Endometrial microvascular endothelial cells (primary cell): ENCODE measurements around the gene KLB. TPM values are rescaled to one million over a fixed set of nuclear protein-coding genes. Genes with fewer than 3 reads are reported as not detected.
"Not testable (repeated sequence)": the region's sequence is repeated elsewhere in the genome, so short reads cannot be mapped to it uniquely, and the experiment has no call there.

Experiments
- in situ Hi-C: cut with HindIII; loops from 2 replicates; pipeline ENCODE4 v1.10.0; 2017; ENCODE audit warnings: low sequenced_read_pairs, low pct_unique_long_range_greater_than_20kb; ENCODE audit errors: inconsistent ontology term
- total RNA-seq: library from RNA; depleted of rRNA; stranded (reverse); fragments of >200 nt; gene quantifications from one replicate; pipeline ENCODE4 v1.2.3, GENCODE V29; 2015; ENCODE audit errors: inconsistent ontology term

Gene KLB
- total RNA-seq, 1 donor from 2014 or later: not detected

GRCh38 chr4:39455486-39455885, 48.8 kb downstream of the KLB start:
- in situ Hi-C loops: no loop called here

GRCh38 chr4:39456946-39457763, 50.4 kb downstream of the KLB start:
- in situ Hi-C loops: no loop called here

DNA sequence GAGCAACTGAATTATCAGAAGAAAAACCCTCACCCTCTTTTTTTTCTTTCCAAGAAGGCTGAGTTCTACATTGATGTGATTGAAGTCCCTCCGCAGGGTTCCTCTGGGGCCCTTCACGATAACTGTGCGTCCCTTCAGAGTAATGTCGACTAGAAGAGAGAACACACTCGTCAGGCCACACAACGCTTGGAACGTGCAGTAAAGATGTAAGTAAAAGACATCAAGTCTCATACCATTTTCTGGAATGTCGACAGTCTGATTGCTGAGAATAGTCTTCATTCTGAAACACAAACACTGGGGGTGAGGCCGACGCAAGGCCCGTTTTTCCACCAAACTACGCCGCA, 51.4 kb downstream of the KLB start:
- in situ Hi-C loops: not testable (repeated sequence)

DNA sequence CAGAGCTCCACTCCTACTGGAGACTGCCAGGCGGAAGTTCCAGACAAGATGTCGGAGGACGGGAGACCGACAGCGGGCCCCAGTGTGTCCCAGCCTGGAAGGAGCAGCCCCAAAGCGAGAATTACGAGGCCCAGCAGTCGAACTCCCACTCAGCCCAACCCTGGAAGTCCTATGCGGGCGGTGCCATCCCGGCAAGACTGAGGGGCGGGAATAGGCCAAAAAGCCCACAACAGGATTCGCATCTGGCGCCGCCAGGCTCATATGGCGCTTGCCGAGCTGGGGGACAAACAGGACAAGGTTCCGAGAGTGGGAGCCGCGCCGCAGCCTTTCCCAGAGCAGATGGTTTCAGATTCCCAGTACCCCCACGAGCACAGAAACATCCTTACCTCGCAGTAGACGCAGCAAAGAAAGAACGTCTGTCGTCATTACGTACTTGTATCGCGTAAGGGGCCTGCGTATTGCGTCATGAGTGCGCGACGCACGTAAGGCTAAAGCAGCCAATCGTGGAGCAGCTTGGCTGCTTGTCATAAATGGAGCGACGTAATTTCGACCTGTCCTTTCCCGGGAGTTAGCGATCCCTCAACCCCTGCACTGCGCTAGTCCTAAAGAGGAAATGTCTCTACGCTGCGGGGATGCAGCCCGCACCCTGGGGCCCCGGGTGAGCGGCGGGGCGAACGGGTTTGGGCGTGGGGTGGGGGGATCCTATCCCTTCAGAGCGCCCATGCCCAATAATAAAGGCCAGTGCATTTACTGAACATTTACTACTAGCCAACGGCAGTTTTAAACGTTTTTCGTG, 52.0 kb downstream of the KLB start, which contains the start of the genes LIAS and RPL9:
Gene LIAS (plus strand): TSS at position 552 of the 796 bp plus-strand sequence. CDS start 62 bp downstream, at position 614.
Gene RPL9 (minus strand): TSS at position 418 of the 796 bp plus-strand sequence. CDS start 483 bp downstream, outside the sequence.
- in situ Hi-C loops: no loop called here

GRCh38 chr4:39464886-39465501, 58.3 kb downstream of the KLB start:
- in situ Hi-C loops: no loop called here

GRCh38 chr4:39466747-39467146, 60.0 kb downstream of the KLB start:
- in situ Hi-C loops: no loop called here

GRCh38 chr4:39467464-39467863, 60.7 kb downstream of the KLB start:
- in situ Hi-C loops: no loop called here

DNA sequence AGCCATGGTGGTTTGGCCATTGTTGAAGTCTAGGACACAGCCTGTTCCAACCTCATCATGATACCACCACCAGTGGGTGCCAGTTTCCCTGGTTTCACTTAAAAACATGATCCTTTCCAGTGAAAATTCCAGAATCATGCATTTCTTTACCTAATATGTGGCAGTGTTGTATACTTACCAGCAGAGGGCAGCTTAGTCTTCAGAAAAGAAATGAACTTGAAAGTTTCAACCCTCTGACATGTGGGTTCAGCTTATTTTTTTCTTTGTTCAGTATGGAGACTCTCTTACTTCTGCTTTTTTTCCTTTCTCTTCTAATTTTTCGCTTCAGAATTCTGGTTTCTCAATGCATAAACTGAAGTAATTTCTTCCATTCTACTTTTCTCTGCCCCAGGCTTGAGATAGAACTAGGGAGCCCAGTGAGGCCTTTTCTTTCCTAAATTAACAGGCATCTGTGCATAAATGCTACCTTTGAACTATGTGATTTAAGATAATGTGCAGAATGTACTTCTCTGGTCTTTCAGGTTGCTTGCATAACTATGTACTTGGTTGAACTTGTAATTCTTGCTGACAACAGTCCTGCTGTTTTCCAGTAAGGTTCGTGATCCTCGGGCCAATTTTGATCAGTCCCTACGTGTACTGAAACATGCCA, 62.8 kb downstream of the KLB start:
- in situ Hi-C loops: no loop called here

DNA sequence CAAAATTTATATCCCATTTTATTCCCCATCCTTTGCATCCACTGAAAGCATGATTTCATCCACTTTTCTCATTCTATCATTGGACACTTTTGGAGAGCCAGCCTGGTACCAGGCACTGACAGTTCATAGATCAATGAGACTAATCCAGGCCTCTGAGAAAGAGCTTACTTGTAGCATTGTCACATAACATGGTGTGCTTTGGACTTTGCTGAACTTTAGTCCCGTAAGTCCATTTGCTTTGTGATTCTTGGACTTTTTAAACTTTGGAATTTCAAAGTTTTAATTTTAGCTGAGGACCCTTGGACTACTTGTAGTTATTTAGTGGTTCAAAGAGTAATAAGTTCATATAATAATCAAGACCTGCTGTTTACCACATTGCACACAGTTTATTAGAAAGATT, 63.7 kb downstream of the KLB start:
- in situ Hi-C loops: no loop called here

GRCh38 chr4:39472396-39472795, 65.7 kb downstream of the KLB start:
- in situ Hi-C loops: no loop called here

DNA sequence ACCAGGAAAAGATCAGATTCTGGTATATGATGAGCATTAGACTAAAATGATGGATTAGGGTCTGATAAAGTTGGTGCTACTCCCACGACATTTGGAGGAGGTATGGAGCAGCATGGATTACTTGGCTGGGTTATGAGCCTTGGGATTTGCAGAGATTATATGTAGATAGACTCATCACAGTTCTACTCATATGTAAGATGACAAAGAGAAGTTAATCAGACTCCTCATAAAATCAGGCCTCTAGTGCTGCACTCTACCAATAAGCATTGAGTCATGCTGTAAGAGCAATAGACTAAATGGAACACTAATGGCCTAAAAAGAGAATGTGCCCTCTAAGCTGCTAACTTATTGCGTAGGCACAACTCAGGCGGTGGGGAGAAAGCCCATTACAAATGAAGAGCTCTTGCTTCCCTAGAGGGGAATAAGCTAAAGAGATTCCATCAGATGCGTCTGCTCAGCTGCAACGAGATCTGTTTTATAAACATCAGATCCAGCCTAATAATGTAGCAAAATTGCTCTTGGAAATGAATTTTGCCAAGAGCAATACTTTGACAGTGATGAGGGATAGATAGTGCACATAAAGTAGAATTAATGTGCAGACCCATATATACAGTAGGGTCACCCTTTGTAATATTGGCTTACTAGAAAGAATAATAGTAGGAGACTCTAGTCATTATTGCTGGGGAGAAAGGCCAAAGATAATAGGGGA, 69.6 kb downstream of the KLB start:
- in situ Hi-C loops: no loop called here

DNA sequence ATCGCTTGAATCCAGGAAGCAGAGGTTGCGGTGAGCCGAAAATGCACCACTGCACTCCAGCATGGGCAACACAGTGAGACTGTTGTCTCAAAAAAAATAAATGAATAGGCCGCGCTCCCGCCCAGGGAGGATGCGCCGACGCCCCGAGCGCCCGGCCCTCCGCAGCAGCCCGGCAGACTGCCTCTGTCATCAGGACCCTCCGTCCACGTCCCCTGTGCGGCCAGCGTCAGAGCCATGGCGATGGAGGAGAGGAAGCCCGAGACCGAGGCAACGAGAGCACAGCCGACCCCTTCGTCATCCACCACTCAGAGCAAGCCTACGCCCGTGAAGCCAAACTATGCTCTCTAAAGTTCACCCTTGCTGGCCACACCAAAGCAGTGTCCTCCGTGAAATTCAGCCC, 73.5 kb downstream of the KLB start:
- in situ Hi-C loops: no loop called here

- in situ Hi-C loops: no loop called here
These were observed 74.4 kb downstream of the KLB start for GRCh38 chr4:39480902-39481695.

- in situ Hi-C loops: no loop called here
These were observed 78.0 kb downstream of the KLB start for GRCh38 chr4:39484582-39485272.

GRCh38 chr4:39486221-39486804, 79.6 kb downstream of the KLB start:
- in situ Hi-C loops: no loop called here

DNA sequence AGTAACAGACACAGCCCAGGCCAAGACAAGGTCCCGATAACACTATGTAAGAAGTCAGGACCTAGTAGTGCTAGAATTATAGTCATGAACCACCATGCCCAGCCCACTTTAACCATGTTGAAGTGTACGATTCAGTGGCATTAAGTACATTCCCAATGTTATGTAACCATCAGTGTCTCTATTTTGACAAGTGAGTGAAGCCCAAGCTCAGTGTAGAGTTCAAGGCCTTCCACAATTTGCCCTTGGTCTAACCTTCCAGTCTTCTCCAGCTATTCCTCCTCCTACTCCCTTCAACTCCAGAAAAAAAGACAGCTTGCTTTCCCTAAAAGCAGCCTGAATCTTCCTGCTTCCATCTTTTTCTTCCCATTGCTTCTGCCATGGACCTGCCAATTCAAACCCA, 83.6 kb downstream of the KLB start:
- in situ Hi-C loops: no loop called here

DNA sequence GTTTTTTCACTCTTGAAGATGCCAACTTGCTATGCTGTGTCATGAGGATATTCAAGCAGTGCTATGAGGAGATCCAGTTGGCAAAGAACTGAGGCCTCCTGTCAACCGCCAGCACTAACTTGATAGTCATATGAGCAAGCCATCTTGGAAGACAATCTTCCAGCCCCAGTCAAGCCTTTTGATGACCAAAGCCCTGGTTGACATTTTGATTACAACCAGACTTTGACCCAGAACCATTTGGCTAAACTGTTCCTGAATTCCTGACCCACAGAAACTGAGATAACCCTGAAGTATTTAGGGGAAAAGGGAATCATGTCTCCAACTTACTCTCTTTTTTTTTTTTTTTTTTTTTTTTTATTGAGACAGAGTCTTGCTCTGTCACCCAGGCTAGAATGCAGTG, 87.6 kb downstream of the KLB start:
- in situ Hi-C loops: no loop called here
